Fibroblast of mammary gland (primary cell): ENCODE measurements around the gene PCDHA1.

Experiments used
- DNase-seq: peaks from one replicate; pipeline ENCODE4 v3.0.0-alpha.2; 2010; ENCODE audit warnings: low read depth
- H3K4me3 ChIP-seq: 2 replicates; pipeline ENCODE4 v1.5.1; 2011; ENCODE audit warnings: low read depth, mild to moderate bottlenecking, low read length, moderate library complexity; ENCODE audit not compliant: control insufficient read depth
- CTCF ChIP-seq: conservative IDR thresholded peaks from 2 replicates; pipeline ENCODE4 v1.5.1; 2011; ENCODE audit warnings: low read depth, low read length, inconsistent platforms; ENCODE audit not compliant: control insufficient read depth, insufficient read depth

The PCDHA1 gene

GRCh38 chr5:140973550-140973949, 187.6 kb downstream of the PCDHA1 start:
- H3K4me3 ChIP-seq, result no peak overlapping the region
- DNase-seq, result no peak
- no peak for TF ChIP-seq CTCF

- no peak for TF ChIP-seq CTCF
- peak; percentile 72 for DNase-seq
- no peak overlapping the region for H3K4me3 ChIP-seq
These were observed 191.1 kb downstream of the PCDHA1 start for GRCh38 chr5:140977003-140977402.

- no peak for DNase-seq
- TF ChIP-seq CTCF, result no peak
- no peak overlapping the region for H3K4me3 ChIP-seq
These were observed 192.3 kb downstream of the PCDHA1 start for GRCh38 chr5:140978260-140978659.

- H3K4me3 ChIP-seq, result no peak overlapping the region
- TF ChIP-seq CTCF, result no peak
- no peak for DNase-seq
These were observed 193.0 kb downstream of the PCDHA1 start for GRCh38 chr5:140978983-140979382.

GRCh38 chr5:140982083-140982716, 196.3 kb downstream of the PCDHA1 start:
- DNase-seq, result no peak
- no peak for TF ChIP-seq CTCF
- H3K4me3 ChIP-seq, result no peak overlapping the region

- no peak overlapping the region for H3K4me3 ChIP-seq
- TF ChIP-seq CTCF, result no peak
- DNase-seq, result no peak
These were observed 200.2 kb downstream of the PCDHA1 start for GRCh38 chr5:140986117-140986521.

- TF ChIP-seq CTCF, result no peak
- H3K4me3 ChIP-seq, result no peak overlapping the region
- no peak for DNase-seq
These were observed 202.2 kb downstream of the PCDHA1 start for GRCh38 chr5:140988100-140988499.
